HG03439 (cell line): ENCODE results near the gene WNT9A.

ENCODE experiments used
- ATAC-seq: cut with Tn5 transposase; IDR thresholded peaks from one replicate; pipeline ENCODE4 v1.9.1; 2021; ENCODE audit warnings: mild to moderate bottlenecking, moderate library complexity; ENCODE audit not compliant: unreplicated experiment

WNT9A gene

GRCh38 chr1:227955808-227956207 is 8.1 kb upstream of the WNT9A start:
- ATAC-seq = no peak

- ATAC-seq = no peak
Observed at GRCh38 chr1:227954163-227954850, 6.6 kb upstream of the WNT9A start.

GRCh38 chr1:227953022-227953412 is 5.3 kb upstream of the WNT9A start:
- no peak for ATAC-seq

GRCh38 chr1:227952374-227953021 is 4.8 kb upstream of the WNT9A start:
- ATAC-seq = no peak

GRCh38 chr1:227951624-227952373 is 4.1 kb upstream of the WNT9A start:
- no peak for ATAC-seq

- ATAC-seq = no peak
Observed at GRCh38 chr1:227950735-227951346, 3.1 kb upstream of the WNT9A start.

GRCh38 chr1:227949954-227950734 is 2.4 kb upstream of the WNT9A start:
- ATAC-seq = no peak

GRCh38 chr1:227949341-227949921 is 1.7 kb upstream of the WNT9A start:
- ATAC-seq = no peak

GRCh38 chr1:227948493-227949260 is 945 bp upstream of the WNT9A start:
- ATAC-seq = no peak

- ATAC-seq = no peak
Observed at GRCh38 chr1:227947386-227947675, 401 bp downstream of the WNT9A start.

- peak; percentile 55 for ATAC-seq
Observed at GRCh38 chr1:227946624-227947385, 927 bp downstream of the WNT9A start.

GRCh38 chr1:227945891-227946623 is 1.7 kb downstream of the WNT9A start:
- peak; percentile 23 for ATAC-seq

- no peak for ATAC-seq
Observed at GRCh38 chr1:227944931-227945890, 2.5 kb downstream of the WNT9A start.

GRCh38 chr1:227944090-227944930 is 3.4 kb downstream of the WNT9A start:
- no peak for ATAC-seq

GRCh38 chr1:227943381-227944089 is 4.2 kb downstream of the WNT9A start:
- ATAC-seq = no peak
